ENCODE measurements around the gene MSRB2. TPM values are rescaled to one million over a fixed set of nuclear protein-coding genes. Genes with fewer than 3 reads are reported as not detected.

MSRB2 gene
- total and polyA plus RNA-seq, 2 experiments from 2014 or later: 26.4 to 90.2 TPM

- H3K27me3 ChIP-seq: no peaks in the 10 kb centered on the region
- no peak for TF ChIP-seq EZH2phosphoT487 (IDR thresholded peaks at IDR 0.05; ENCODE audit: low read depth, severe bottlenecking, unreplicated experiment)
- no peak for TF ChIP-seq CTCF (IDR thresholded peaks at IDR 0.05; ENCODE audit: poor library complexity)
- TF ChIP-seq EZH2 (IDR thresholded peaks at IDR 0.05; ENCODE audit: borderline replicate concordance): no peak
- no peaks in the 10 kb centered on the region for H3K4me1 ChIP-seq (ENCODE audit: insufficient read depth)
- H3K4me2 ChIP-seq: no peak overlapping the region
- H4K20me1 ChIP-seq (ENCODE audit: insufficient read depth, poor library complexity, severe bottlenecking): no peaks in the 10 kb centered on the region
- no peaks in the 10 kb centered on the region for H3K79me2 ChIP-seq
- WGBS (ENCODE audit: low lambda C conversion rate, missing lambda C conversion rate): 98% methylated on average over 7 of the region's 7 CpGs
- H2AFZ ChIP-seq: no peak overlapping the region
- no peaks in the 10 kb centered on the region for H3K9me2 ChIP-seq (replicated peaks; ENCODE audit: insufficient read depth)
- no peaks in the 10 kb centered on the region for H3K36me3 ChIP-seq (replicated peaks; ENCODE audit: insufficient read depth, low read depth)
- no peak overlapping the region for H3K27ac ChIP-seq
- H3K9me3 ChIP-seq (ENCODE audit: low read depth): no peaks in the 10 kb centered on the region
- no peak overlapping the region for H3K4me3 ChIP-seq
- no peak for DNase-seq (ENCODE audit: low spot score)
Measured at GRCh38 chr10:23114228-23114850, 19.0 kb downstream of the MSRB2 start.

GRCh38 chr10:23116486-23117205 lies 21.3 kb downstream of the MSRB2 start:
- Histone ChIP-seq H3K9me2 (replicated peaks; ENCODE audit: insufficient read depth) (no peaks in the 10 kb centered on the region), H3K36me3 (replicated peaks; ENCODE audit: insufficient read depth, low read depth) (no peaks in the 10 kb centered on the region)
- WGBS (ENCODE audit: low lambda C conversion rate, missing lambda C conversion rate): 72% methylated on average over 4 of the region's 4 CpGs

GRCh38 chr10:23120001-23120934 lies 24.9 kb downstream of the MSRB2 start:
- 86% methylated on average over 11 of the region's 11 CpGs for WGBS (ENCODE audit: low lambda C conversion rate, missing lambda C conversion rate)

More at GRCh38 chr10:23116486-23117205, 21.3 kb downstream of the MSRB2 start:
- no peaks in the 10 kb centered on the region for H3K9me3 ChIP-seq (ENCODE audit: low read depth)
- H3K4me1 ChIP-seq (ENCODE audit: insufficient read depth): no peaks in the 10 kb centered on the region
- no peak overlapping the region for H3K4me3 ChIP-seq
- H3K27me3 ChIP-seq: no peaks in the 10 kb centered on the region
- H3K79me2 ChIP-seq: no peaks in the 10 kb centered on the region
- H3K4me2 ChIP-seq: no peak overlapping the region
- DNase-seq (ENCODE audit: low spot score): no peak
- TF ChIP-seq EZH2 (IDR thresholded peaks at IDR 0.05; ENCODE audit: borderline replicate concordance) (no peak), EZH2phosphoT487 (IDR thresholded peaks at IDR 0.05; ENCODE audit: low read depth, severe bottlenecking, unreplicated experiment) (no peak), CTCF (IDR thresholded peaks at IDR 0.05; ENCODE audit: poor library complexity) (no peak)
- no peak overlapping the region for H3K27ac ChIP-seq
- no peak overlapping the region for H2AFZ ChIP-seq
- no peaks in the 10 kb centered on the region for H4K20me1 ChIP-seq (ENCODE audit: insufficient read depth, poor library complexity, severe bottlenecking)

More at GRCh38 chr10:23120001-23120934, 24.9 kb downstream of the MSRB2 start:
- DNase-seq (ENCODE audit: low spot score): no peak
- peaks cover 5% of the 10 kb centered on the region for H3K9me3 ChIP-seq (ENCODE audit: low read depth)
- H3K4me3 ChIP-seq: no peak overlapping the region
- H3K4me1 ChIP-seq (ENCODE audit: insufficient read depth): no peaks in the 10 kb centered on the region
- no peak overlapping the region for H3K4me2 ChIP-seq
- no peaks in the 10 kb centered on the region for H3K36me3 ChIP-seq (replicated peaks; ENCODE audit: insufficient read depth, low read depth)
- no peaks in the 10 kb centered on the region for H3K9me2 ChIP-seq (replicated peaks; ENCODE audit: insufficient read depth)
- H2AFZ ChIP-seq: no peak overlapping the region
- H4K20me1 ChIP-seq (ENCODE audit: insufficient read depth, poor library complexity, severe bottlenecking): no peaks in the 10 kb centered on the region
- H3K27ac ChIP-seq: no peak overlapping the region
- H3K79me2 ChIP-seq: no peaks in the 10 kb centered on the region
- no peak for TF ChIP-seq CTCF (IDR thresholded peaks at IDR 0.05; ENCODE audit: poor library complexity)
- no peak for TF ChIP-seq EZH2 (IDR thresholded peaks at IDR 0.05; ENCODE audit: borderline replicate concordance)
- no peak for TF ChIP-seq EZH2phosphoT487 (IDR thresholded peaks at IDR 0.05; ENCODE audit: low read depth, severe bottlenecking, unreplicated experiment)
- no peaks in the 10 kb centered on the region for H3K27me3 ChIP-seq

Measured in hepatocyte (in vitro differentiated cells).